HG02610 (cell line): ENCODE measurements around the gene KCNJ4.
"Not testable (repeated sequence)": the region's sequence is repeated elsewhere in the genome, so short reads cannot be mapped to it uniquely, and the experiment has no call there.

Experiments
- ATAC-seq: cut with Tn5 transposase; IDR thresholded peaks from one replicate; pipeline ENCODE4 v1.9.1; 2021; ENCODE audit warnings: mild to moderate bottlenecking, moderate library complexity; ENCODE audit not compliant: unreplicated experiment

Gene KCNJ4

DNA sequence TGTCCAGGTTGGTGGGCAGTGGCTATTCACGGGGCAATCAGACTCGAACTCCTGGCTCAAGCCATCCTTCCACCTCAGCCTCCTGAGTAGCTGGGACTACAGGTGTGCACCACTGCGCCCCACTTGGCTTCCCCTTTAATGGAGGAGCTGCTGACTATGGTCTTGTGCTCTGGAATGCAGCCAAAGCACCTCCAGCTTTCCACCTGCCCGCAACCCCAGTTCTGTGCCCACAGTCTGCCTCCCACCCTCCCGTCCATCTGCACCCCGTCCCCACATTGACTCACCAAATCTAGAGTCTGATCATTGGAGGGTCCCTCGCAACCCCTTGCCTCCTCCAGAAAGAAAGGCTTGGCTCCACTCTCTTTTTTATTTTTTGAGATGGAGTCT, 41.0 kb downstream of the KCNJ4 start:
- no peak for ATAC-seq

DNA sequence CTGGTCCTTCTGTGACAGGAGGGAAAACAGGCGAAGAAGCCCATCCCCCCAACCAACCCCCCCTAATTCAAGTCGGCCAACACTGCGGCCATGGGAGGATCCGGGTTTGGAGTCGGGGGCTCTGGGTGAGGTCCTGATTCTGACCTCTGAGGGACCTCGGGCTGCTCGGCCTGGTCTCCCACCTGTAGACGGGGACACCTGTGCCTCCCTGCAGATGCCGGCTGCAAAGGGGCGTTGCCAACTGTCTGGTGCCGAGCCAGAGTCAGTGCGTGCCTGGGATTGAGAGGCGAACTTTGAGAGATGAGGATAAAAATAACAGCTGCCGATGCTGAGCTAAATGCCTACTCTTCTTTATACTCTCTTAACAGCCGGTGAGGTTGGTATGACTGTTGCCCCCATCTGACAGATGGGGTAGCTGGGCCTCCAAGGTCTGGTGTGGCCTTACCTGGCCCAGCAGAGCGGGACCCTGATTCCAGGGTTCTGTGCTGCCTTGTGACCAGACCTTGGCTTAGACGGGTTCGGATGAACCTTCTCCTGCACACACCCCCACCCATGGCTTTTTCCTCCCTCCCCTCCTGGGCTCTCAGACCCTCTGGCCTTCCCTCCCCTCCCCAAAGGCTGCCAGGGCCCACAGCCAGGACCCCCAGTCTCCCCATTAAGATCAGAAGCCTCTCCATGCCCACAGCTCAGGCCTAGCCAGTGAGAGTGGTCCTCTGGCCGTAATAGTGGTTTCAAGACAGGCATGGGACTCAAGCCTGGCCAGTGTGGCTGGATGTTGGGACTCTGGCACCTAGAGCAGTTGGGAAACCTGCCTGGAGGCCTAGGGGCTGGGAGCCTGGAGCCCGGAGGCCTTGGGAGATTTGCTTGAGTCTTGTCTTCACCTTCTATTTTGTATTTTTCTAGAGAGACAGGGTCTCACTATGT, 41.7 kb downstream of the KCNJ4 start:
- ATAC-seq, result no peak

DNA sequence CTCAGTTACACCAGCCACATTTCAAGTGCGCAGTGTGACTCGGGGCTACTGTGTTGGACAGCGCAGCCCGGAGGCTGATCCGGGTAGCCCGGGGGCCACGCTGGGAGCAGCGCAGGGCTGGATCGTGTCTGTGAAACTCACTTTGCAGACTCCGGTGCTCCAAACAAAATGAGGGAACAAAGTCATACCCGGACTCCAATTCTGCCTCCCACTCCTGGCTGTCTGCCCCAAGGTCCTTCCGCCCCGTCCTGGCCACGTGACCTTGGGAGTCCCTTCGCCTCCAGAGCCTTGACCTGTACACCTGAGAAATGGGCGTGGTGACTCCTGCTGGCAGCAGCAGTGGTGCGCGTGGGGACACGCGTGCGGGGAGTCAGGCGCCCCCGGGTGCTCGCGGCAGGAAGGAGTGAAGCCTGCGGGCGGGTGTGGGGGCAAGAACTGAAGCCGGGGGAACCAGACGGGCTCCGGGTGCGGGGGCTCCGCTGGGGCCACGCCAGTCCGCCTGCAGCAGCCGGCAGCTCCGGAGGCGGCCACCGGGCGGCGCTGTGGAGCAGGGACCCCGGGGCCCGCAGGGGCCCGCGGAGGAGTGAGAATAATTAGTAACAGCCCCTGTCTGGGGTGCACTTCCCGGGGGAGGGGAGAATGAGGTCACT, 42.4 kb downstream of the KCNJ4 start:
- ATAC-seq, result no peak

DNA sequence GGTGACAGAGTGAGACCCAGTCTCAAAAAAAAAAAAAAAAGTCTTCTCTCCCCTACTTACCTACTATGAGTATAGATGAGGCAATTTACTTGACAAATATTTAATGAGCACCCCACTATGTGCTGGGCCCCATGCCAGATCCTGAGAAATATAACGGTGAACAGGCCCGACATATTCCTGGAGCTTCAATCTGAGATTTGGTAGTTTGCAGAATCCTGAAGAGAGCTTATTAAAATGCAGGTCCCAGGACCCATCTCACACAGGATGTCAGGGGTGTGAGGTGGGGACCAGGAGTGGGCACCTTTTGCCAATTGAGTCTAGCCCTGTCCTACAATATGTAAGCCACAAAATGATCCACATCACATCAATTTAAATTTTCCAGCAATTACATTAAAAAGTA, 44.0 kb downstream of the KCNJ4 start:
- no peak for ATAC-seq

DNA sequence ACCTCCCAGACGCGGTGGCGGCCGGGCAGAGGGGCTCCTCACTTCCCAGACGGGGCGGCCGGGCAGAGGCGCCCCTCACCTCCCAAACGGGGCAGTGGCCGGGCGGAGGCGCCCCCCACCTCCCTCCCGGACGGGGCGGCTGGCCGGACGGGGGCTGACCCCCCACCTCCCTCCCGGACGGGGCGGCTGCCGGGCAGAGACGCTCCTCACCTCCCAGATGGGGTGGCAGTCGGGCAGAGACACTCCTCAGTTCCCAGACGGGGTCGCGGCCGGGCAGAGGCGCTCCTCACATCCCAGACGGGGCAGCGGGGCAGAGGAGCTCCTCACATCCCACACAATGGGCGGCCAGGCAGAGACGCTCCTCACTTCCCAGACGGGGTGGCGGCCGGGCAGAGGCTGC, 45.1 kb downstream of the KCNJ4 start:
- ATAC-seq, result not testable (repeated sequence)

DNA sequence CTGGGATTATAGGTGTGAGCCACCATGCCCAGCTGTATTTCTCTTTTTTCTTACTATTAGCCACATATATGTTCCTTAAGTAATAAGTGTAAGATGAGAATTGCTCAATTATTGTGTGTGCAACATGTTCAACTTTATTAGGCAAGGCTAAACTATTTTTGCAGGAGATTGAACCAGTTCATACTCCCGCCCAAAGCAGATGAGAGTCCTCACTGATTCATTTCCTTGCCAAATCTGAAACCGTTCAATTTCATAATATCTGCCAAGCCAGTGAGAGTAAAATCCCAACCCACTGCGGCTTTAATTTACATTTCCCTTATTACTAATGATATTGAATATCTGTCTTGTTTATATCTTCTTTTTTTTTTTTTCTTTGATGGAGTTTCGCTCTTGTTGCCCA, 48.4 kb downstream of the KCNJ4 start:
- no peak for ATAC-seq

DNA sequence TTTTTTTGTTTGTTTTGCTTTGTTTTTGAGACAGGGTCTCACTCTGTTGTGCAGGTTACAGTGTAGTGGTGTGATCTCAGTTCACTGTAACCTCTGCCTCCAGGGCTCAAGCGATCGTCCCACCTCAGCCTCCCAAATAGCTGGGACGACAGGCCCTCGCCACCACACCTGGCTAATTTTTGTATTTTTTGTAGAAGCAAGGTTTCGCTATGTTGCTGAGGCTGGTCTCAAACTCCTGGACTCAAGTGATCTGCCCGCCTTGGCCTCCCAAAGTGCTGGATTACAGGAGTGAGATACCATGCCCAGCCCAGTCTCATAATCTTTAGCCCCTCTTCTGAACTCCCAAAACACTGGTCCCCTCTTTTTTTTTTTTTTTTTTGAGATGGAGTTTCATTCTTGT, 50.6 kb downstream of the KCNJ4 start:
- no peak for ATAC-seq

DNA sequence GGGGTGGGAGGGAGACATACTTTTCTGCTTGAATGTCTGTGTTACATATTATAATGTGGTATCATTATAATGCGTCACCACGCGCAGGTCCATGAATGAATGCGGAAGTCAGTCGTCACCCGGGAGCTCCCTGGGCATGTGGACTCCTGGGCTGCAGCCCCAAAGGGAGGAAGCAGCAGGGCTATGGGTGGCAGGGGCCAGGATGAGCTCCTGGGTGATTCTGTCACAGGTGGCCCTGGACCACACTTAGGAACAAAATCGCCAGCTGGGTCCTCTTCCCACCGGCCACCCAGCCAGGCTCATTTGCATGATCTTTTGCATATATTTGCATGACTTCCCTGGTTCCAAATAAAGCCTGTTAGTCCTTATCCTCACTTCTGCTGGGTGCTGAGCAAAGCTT, 51.2 kb downstream of the KCNJ4 start:
- ATAC-seq, result no peak

DNA sequence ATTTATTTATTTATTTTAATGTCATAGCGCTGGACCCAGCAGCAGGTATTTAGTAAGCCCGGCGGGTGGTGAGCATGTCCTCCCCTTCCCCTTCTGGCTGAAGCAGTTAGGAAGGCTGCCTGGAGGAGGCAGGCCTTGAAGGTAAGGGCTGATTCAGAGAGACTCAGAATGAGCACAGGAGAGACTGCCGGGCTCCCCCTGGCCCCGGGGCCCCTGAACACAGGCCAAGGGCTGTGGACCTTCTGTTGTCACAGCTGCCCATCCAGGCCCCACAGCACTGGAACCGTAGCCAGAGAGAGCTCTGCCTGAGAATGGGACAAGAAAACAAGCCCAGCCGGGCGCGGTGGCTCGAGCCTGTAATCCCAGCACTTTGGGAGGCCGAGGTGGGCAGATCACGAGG, 52.8 kb downstream of the KCNJ4 start:
- ATAC-seq, result no peak

DNA sequence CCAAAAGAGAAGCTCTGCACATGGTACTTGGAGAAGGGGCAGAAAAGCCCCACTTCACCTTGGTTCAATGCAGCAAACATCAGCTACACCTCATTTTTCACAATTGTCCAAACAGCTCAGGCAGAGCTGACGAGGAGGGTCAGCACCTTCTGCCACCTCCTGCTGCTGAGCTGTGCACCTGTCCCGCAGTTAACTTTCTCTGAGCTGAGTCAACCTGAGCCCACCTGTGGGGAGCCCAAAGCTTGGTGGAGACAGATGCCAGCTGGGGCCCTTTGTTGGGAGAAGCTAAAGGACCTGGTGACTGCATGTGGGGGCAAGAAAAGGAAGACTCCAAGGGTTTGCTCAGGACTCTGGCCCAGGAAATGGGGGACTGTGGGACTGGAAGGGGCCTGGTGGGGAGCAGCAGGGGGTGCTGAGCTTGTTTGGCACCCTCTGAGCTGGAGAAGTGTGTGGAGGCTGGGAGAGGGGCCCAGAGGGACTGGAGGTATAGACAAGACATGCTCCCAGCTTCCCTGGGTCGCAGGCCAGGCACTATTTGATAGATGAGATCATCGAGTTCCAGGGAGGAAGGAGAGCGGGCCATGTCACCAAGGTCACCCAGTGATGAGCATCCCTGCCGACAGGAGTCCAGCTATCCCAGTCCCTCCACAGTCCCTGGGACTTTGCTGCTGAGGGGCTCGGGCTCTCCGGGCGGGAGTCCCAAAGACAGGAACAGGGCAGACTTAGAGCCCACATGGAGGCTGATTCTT, 53.5 kb downstream of the KCNJ4 start:
- ATAC-seq, result no peak

DNA sequence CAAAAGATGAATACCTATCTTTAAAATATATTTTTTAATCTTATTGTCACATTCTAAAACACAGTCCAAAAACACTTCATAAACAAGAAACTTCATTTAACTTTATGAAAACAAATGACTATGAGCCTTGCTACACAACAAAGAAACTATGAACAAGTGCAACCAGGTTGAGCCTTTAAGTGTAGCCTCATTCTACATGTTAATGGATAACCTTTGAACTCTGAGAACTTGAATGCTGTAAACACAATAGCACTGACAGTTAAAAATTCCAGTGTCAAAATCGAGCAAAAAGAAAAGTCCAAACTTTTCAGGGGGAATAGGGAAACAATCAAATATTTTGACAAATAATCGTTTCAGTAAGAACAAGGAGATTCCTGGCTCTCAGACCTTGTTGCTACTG, 54.7 kb downstream of the KCNJ4 start:
- not testable (repeated sequence) for ATAC-seq

DNA sequence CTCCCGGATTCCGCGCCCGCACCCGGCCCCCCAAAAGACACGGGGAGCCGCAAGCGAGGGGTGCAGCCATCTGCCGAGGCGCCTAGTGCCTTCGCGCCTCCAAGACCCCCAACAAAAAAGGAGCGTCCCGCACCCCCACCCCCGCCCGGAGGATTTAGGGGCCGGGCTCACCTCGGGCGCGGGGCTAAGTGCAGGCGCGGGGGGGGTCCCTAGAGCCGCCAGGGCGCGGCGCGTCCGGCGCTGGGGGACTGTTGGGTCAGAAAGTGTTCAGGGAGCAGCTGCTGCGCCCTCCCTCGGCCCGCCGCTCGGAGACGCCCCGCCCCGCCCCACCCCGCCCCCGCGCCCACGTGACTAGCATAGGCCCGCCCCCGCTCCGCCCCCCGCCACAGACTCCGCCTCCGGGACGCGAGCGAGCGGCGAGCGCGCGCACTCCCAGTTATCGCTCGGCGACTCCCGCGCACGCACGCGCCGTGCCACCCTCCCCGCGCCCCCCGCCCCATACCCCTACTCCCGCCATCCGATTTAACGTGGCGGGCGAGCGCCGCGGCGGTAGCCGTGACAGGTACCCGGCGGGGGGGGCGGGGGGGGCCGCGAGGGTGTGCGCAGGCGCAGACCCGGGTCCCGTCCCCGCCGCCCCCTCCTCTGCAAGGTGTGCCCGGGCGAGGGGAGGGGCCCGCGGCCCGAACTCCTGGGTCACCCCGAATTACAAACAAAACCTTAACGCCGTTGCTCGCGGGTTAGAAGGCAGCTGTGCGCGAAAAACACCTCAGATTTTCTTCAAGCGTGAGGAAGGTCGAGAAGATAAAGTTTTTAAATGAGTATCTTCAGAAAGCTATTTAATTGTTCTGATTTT, 56.2 kb downstream of the KCNJ4 start:
- peak; percentile 45 for ATAC-seq

DNA sequence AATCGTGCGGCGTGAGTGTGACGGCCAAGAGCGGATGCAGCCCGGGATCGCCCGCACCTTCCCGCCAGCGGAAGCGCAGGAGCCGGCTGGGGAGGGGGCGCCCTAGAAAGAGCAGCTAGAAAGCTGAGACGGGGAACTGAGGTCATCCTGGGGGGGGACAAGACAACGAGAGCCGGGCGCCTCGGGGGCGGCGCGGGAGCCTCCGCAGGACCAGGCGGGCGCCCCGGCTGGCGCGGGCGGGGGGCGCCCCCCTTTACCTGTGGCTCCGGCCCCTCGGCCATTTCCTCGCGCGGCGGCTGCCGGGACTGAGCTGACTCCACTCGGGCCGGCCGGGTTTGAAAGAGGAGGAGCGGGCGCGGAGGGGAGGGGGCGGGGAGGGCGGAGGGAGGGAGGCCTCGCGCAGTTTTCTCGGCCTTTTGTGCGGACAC, 56.8 kb downstream of the KCNJ4 start:
- ATAC-seq, result peak; percentile 29

DNA sequence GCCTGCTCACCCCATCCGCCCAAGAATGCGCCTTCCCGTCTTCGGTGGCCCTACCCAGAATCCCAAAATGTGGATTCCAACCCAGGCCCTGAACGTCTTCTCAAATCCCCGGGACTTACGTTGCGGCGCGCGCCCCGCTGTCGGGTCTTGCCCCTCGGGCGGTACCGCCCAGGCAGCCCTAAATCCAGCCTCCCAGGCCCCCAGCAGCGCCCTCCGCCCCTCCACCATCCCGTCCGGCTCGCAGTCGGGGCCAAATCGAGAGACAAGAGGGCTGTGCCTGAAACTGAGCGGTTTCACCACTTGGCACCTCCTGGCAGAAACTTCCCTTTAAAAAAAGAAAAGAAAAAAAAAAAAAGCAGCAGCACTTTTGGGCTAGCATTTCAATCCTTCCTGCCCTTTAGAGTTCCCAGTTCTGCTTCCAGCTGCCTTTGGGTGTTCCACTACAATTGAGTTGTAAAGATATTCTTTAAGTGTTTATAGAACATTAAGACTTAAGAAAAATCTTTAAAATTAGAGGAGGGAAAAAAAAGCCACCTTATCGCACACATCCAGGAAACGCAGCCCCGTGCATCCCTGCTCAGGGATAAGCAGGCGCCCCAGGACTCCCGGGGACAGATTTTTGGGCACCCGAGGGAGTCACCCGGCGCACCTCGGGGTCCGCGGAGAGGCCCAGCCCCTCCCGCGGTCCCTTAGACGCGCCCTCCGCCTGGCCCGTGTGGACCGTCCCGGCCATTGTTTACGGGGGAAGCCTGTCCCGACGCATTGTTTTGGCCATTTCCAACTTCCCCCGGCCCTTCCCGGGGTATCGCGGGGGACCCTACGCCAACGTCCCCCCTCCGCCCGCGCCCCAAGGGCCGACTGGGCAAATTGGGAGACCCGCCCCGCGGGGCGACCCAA, 57.6 kb downstream of the KCNJ4 start:
- no peak for ATAC-seq

DNA sequence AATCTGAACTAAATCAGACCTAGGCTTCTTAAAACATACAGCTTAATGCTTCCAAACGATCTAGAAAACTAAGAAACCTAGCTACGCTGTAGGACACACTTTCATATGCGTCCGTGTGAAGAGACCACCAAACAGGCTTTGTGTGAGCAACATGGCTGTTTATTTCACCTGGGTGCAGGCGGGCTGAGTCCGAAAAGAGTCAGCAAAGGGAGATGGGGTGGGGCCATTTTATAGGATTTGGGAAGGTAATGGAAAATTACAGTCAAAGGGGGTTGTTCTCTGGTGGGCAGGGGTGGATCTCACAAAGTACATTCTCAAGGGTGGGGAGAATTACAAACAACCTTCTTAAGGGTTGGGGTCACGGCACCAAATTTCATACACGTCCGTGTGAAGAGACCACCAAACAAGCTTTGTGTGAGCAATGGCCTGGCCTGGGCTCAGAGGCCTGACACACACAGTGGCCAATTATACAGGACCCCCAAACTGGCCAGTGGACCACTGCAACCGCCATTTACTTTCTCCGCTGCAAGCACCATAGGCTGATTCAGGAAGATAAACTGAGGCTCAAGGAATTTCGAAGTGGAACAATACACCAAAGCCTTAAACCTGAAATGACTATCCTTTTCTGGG, 58.4 kb downstream of the KCNJ4 start:
- not testable (repeated sequence) for ATAC-seq

DNA sequence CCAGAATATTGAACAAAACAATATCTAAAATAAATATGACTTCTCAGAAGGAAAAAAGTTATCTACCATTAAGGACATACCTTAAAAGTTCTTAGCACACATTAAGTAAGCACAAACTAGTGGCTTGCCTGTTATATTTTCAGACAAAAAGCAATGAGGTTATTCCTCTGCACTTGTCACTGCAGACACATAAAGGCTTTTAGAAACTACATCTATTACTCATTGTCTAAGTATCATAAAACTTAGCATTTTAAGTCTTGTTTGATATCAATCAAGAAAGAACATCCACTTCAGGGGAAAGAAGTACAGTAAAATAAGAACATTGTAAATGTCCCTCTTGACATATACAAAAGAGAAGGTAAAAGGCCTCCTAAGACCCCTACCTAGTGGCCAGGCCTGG, 59.1 kb downstream of the KCNJ4 start:
- ATAC-seq, result not testable (repeated sequence)

DNA sequence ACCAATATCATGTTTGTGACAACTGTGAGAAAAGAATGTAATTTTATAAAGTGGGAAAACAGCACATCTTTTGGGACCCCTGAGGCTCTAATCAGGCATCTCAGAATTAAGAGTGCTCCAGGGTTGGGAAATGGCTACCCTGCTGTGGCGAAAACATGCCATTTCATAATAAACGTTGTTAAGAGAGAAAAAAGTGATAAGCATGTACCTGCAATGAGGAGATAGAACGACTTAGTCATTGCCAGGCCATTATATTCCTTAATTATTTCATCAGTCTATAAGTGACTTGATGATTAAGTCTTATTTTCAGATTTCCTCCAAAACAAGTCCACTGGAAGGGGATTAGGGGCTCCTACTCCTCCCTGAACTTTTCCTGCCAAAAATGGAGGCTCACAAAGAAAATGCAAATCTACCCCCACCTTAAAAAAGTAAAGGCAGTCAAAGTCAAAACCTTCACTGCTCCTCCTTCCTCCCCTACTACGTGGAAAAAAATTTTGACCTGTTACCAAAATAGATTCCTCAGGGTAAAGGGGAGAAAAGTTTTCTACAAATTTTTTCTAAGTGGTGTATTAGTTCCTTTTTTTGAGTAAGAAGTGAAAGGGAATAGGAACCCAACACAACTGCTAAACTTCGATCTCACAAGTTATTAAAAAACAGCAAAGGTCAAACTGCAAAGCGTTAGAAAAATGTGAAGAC, 59.9 kb downstream of the KCNJ4 start:
- ATAC-seq, result not testable (repeated sequence)

DNA sequence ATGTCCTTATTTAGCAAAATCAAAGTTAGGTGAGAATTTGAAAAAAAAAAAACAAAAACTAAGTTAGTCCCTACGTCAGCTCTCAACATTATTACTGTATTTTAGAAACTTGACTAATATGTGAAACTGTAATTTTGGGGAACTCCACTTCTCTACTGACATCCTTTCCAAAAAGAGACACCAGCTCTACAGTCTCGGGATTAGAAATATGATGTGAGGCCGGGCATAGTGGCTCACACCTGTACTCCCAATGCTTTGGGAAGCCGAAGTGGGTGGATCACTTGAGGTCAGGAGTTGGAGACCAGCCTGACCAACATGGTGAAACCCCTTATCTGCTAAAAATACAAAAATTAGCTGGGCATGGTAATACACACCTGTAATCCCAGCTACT, 65.6 kb downstream of the KCNJ4 start:
- peak; percentile 57 for ATAC-seq
